HG03571 (cell line): Measurements from ENCODE around the gene SPOCK1.
"Not testable (repeated sequence)": the region's sequence is repeated elsewhere in the genome, so short reads cannot be mapped to it uniquely, and the experiment has no call there.

Experiments
- ATAC-seq: cut with Tn5 transposase; IDR thresholded peaks from one replicate; pipeline ENCODE4 v1.9.1; 2021; ENCODE audit not compliant: unreplicated experiment

Gene SPOCK1

GRCh38 chr5:137398751-137399150, 100.4 kb downstream of the SPOCK1 start:
- no peak for ATAC-seq

- ATAC-seq: no peak
Measured at GRCh38 chr5:137398154-137398553, 101.0 kb downstream of the SPOCK1 start.

GRCh38 chr5:137395011-137395755, 103.9 kb downstream of the SPOCK1 start:
- no peak for ATAC-seq

- ATAC-seq: no peak
Measured at GRCh38 chr5:137394380-137394779, 104.7 kb downstream of the SPOCK1 start.

GRCh38 chr5:137393196-137393993, 105.7 kb downstream of the SPOCK1 start:
- ATAC-seq: no peak

- no peak for ATAC-seq
Measured at GRCh38 chr5:137392261-137392660, 106.9 kb downstream of the SPOCK1 start.

GRCh38 chr5:137391044-137391443, 108.1 kb downstream of the SPOCK1 start:
- not testable (repeated sequence) for ATAC-seq

- ATAC-seq: no peak
Measured at GRCh38 chr5:137389042-137389441, 110.1 kb downstream of the SPOCK1 start.

- no peak for ATAC-seq
Measured at GRCh38 chr5:137385064-137385463, 114.1 kb downstream of the SPOCK1 start.

GRCh38 chr5:137383909-137384308, 115.2 kb downstream of the SPOCK1 start:
- no peak for ATAC-seq

GRCh38 chr5:137381555-137381954, 117.6 kb downstream of the SPOCK1 start:
- no peak for ATAC-seq

- ATAC-seq: no peak
Measured at GRCh38 chr5:137379555-137380286, 119.4 kb downstream of the SPOCK1 start.

- no peak for ATAC-seq
Measured at GRCh38 chr5:137375741-137376526, 123.2 kb downstream of the SPOCK1 start.

GRCh38 chr5:137374110-137374714, 124.9 kb downstream of the SPOCK1 start:
- ATAC-seq: no peak

GRCh38 chr5:137372773-137373160, 126.4 kb downstream of the SPOCK1 start:
- ATAC-seq: no peak

GRCh38 chr5:137372016-137372772, 126.9 kb downstream of the SPOCK1 start:
- no peak for ATAC-seq

- no peak for ATAC-seq
Measured at GRCh38 chr5:137370096-137371071, 128.7 kb downstream of the SPOCK1 start.

- no peak for ATAC-seq
Measured at GRCh38 chr5:137368651-137369050, 130.5 kb downstream of the SPOCK1 start.

- no peak for ATAC-seq
Measured at GRCh38 chr5:137367951-137368350, 131.2 kb downstream of the SPOCK1 start.
